SU-DHL-6 (cell line): ENCODE measurements around the gene MYMK.

Source experiments
- H2AFZ ChIP-seq: fragments of 200-600 bp; sonication (generic); 2 replicates; pipeline ENCODE4 v1.6.1; 2014; ENCODE audit warnings: low read depth, mild to moderate bottlenecking, moderate library complexity, mixed read lengths, antibody characterized with exemption, low read length; ENCODE audit not compliant: severe bottlenecking
- H3F3A ChIP-seq: fragments of 200-600 bp; shearing (Covaris generic); 2 replicates; pipeline ENCODE4 v1.6.0; 2016; ENCODE audit warnings: antibody characterized with exemption, mild to moderate bottlenecking; ENCODE audit not compliant: insufficient read depth
- H3K27ac ChIP-seq: fragments of 200-600 bp; sonication (generic); 2 replicates; pipeline ENCODE4 v1.5.1; 2016; ENCODE audit warnings: low read depth, mild to moderate bottlenecking, low read length, moderate library complexity, mixed read lengths
- H3K27me3 ChIP-seq: fragments of 200-600 bp; sonication (generic), shearing (Covaris generic); 2 replicates; pipeline ENCODE4 v1.6.0; 2014; ENCODE audit warnings: mild to moderate bottlenecking, low read length
- H3K36me3 ChIP-seq: fragments of 200-600 bp; sonication (generic); 2 replicates; pipeline ENCODE4 v1.6.1; 2014; ENCODE audit warnings: mild to moderate bottlenecking, low read length, mixed read lengths
- H3K4me2 ChIP-seq: fragments of 300-600, 200-600 bp; shearing (Covaris generic), sonication (generic); 2 replicates; pipeline ENCODE4 v1.6.0; 2014; ENCODE audit warnings: low read length, low read depth, mild to moderate bottlenecking; ENCODE audit not compliant: poor library complexity, severe bottlenecking
- H3K4me3 ChIP-seq: fragments of 200-600 bp; sonication (generic); 2 replicates; pipeline ENCODE4 v1.5.1; 2014; ENCODE audit warnings: antibody characterized with exemption, low read length, mild to moderate bottlenecking, mixed read lengths; ENCODE audit not compliant: insufficient read depth, poor library complexity, severe bottlenecking
- H3K79me2 ChIP-seq: fragments of 200-600 bp; sonication (generic); 2 replicates; pipeline ENCODE4 v1.6.1; 2014; ENCODE audit warnings: mild to moderate bottlenecking, low read length, moderate library complexity; ENCODE audit not compliant: insufficient read depth
- H3K9ac ChIP-seq: fragments of 200-600 bp; sonication (generic); 2 replicates; pipeline ENCODE4 v1.7.0; 2014; ENCODE audit warnings: mild to moderate bottlenecking, low read length
- H3K9me2 ChIP-seq: fragments of 200-600 bp; sonication (generic); replicated peaks from 2 replicates; pipeline ENCODE4 v1.6.1; 2014; ENCODE audit warnings: low read length; ENCODE audit not compliant: insufficient read depth
- H3K9me3 ChIP-seq: fragments of 200-600 bp; sonication (generic); 2 replicates; pipeline ENCODE4 v1.6.1; 2014; ENCODE audit warnings: low read length, mixed read lengths; ENCODE audit not compliant: insufficient read depth
- H4K20me1 ChIP-seq: fragments of 200-600 bp; sonication (generic); 2 replicates; pipeline ENCODE4 v1.6.1; 2014; ENCODE audit warnings: low read depth, mild to moderate bottlenecking, antibody characterized with exemption, low read length, moderate library complexity, mixed read lengths
- EZH2phosphoT487 ChIP-seq: fragments of 200-600 bp; sonication (generic), shearing (Covaris generic); conservative IDR thresholded peaks from 2 replicates; pipeline ENCODE4 v1.6.1; 2018; ENCODE audit warnings: mild to moderate bottlenecking, antibody characterized with exemption, low read length, moderate library complexity, mixed read lengths
- TF ChIP-seq, protein P1 (sequence below): fragments of 200-600 bp; sonication (generic); IDR thresholded peaks from one replicate; pipeline ENCODE4 v1.5.1; 2017; ENCODE audit warnings: antibody characterized with exemption, mild to moderate bottlenecking, low read length, moderate library complexity; ENCODE audit not compliant: insufficient read depth, poor library complexity, severe bottlenecking

The MYMK gene

GRCh38 chr9:133557581-133557980 lies 32.8 kb upstream of the MYMK start:
- Histone ChIP-seq H3K36me3 (no peaks in the 10 kb centered on the region), H3K9me2 (no peaks in the 10 kb centered on the region), H3K27me3 (no peaks in the 10 kb centered on the region), H3K4me2 (no peak overlapping the region), H4K20me1 (no peaks in the 10 kb centered on the region), H3K79me2 (no peaks in the 10 kb centered on the region), H2AFZ (no peak overlapping the region), H3K27ac (no peak overlapping the region), H3K9ac (no peak overlapping the region), H3F3A (no peaks in the 10 kb centered on the region), H3K9me3 (no peaks in the 10 kb centered on the region), H3K4me3 (no peak overlapping the region)
- TF ChIP-seq EZH2phosphoT487, result no peak
- TF ChIP-seq, protein P1, sequence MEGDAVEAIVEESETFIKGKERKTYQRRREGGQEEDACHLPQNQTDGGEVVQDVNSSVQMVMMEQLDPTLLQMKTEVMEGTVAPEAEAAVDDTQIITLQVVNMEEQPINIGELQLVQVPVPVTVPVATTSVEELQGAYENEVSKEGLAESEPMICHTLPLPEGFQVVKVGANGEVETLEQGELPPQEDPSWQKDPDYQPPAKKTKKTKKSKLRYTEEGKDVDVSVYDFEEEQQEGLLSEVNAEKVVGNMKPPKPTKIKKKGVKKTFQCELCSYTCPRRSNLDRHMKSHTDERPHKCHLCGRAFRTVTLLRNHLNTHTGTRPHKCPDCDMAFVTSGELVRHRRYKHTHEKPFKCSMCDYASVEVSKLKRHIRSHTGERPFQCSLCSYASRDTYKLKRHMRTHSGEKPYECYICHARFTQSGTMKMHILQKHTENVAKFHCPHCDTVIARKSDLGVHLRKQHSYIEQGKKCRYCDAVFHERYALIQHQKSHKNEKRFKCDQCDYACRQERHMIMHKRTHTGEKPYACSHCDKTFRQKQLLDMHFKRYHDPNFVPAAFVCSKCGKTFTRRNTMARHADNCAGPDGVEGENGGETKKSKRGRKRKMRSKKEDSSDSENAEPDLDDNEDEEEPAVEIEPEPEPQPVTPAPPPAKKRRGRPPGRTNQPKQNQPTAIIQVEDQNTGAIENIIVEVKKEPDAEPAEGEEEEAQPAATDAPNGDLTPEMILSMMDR, result no peak

DNA sequence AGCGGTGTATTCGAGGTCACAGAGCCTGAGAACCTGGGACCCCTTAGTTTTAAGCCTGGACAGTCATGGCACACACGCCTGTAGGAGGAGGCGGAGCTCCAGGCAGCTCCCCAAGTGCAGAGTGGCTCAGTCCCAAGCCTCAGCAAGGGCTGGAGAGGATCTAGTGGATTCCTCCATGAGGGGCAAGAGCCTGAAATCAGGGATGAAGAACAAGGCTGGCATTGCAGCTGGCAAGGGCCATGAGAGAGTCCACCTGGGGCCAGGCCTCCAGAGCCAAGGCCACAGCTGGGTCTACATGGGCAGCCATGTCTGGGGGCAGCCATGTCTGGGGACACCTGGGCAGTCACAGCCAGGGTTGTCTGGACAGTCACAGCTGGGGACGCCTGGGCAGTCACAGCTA lies 31.6 kb upstream of the MYMK start:
- Histone ChIP-seq H2AFZ (no peak overlapping the region), H3K36me3 (no peaks in the 10 kb centered on the region), H3K9me2 (no peaks in the 10 kb centered on the region), H3K79me2 (no peaks in the 10 kb centered on the region), H3K27ac (no peak overlapping the region), H3K9me3 (no peaks in the 10 kb centered on the region), H3K4me2 (no peak overlapping the region), H3K4me3 (no peak overlapping the region), H3K27me3 (no peaks in the 10 kb centered on the region), H4K20me1 (no peaks in the 10 kb centered on the region), H3F3A (no peaks in the 10 kb centered on the region), H3K9ac (no peak overlapping the region)
- TF ChIP-seq, protein P1, result no peak
- TF ChIP-seq EZH2phosphoT487, result no peak

DNA sequence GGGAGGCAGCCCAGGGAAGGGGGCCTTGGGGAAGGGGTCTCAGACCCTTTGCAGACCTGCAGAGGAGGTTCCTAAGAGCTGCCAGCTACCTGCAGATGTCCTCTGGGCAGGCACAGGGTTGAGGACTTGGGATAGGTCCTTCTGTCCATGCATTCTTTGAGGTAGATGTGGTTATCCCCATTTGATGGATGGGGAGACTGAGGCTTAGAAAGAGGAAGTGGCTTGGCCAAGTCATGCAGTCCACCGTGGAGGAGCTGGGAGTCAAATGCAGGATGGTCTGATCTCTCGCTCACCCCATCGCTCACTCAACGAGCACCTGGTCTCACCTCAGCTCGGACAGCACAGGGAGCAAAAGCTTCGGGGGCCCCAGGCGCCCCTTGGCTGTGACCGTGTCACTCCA lies 30.0 kb upstream of the MYMK start:
- Histone ChIP-seq H3K9me3 (no peaks in the 10 kb centered on the region), H2AFZ (no peak overlapping the region), H3K4me3 (no peak overlapping the region), H3K79me2 (no peaks in the 10 kb centered on the region), H3K27ac (no peak overlapping the region), H3K9me2 (no peaks in the 10 kb centered on the region), H3K27me3 (no peaks in the 10 kb centered on the region), H3K9ac (no peak overlapping the region), H3K36me3 (no peaks in the 10 kb centered on the region), H3F3A (no peaks in the 10 kb centered on the region), H4K20me1 (no peaks in the 10 kb centered on the region), H3K4me2 (no peak overlapping the region)
- TF ChIP-seq, protein P1, result no peak
